Measurements from ENCODE around the gene CCR7.

The CCR7 gene

GRCh38 chr17:40510328-40510648, 55.0 kb downstream of the CCR7 start:
- no peak for DNase-seq (ENCODE audit: low read depth)
- H3K4me3 ChIP-seq (ENCODE audit: low read depth, low read length): no peak overlapping the region
- no peak for TF ChIP-seq CTCF (IDR thresholded peaks at IDR 0.05; ENCODE audit: insufficient read depth, low read depth, low read length, missing control alignments)

- no peak overlapping the region for H3K4me3 ChIP-seq (ENCODE audit: low read depth, low read length)
- DNase-seq (ENCODE audit: low read depth): no peak
- no peak for TF ChIP-seq CTCF (IDR thresholded peaks at IDR 0.05; ENCODE audit: insufficient read depth, low read depth, low read length, missing control alignments)
Measured at GRCh38 chr17:40509626-40510327, 55.5 kb downstream of the CCR7 start.

GRCh38 chr17:40506786-40507185, 58.5 kb downstream of the CCR7 start:
- no peak overlapping the region for H3K4me3 ChIP-seq (ENCODE audit: low read depth, low read length)
- TF ChIP-seq CTCF (IDR thresholded peaks at IDR 0.05; ENCODE audit: insufficient read depth, low read depth, low read length, missing control alignments): no peak
- DNase-seq (ENCODE audit: low read depth): no peak

Measured in GM12865 (cell line).